Vagina (tissue), 2 donors: ENCODE measurements around the gene MATK.

Experiments used
- POLR2A ChIP-seq, 2 donors: fragments of 450-650 bp; IDR thresholded peaks; one replicate each; pipeline ENCODE4 v1.6.1; 2017; ENCODE audit warnings: antibody characterized with exemption in 2 of 2, mild to moderate bottlenecking in 2 of 2, moderate library complexity in 2 of 2
- POLR2AphosphoS5 ChIP-seq, 2 donors: sonication (generic); formaldehyde crosslinking; IDR thresholded peaks; one replicate each; pipeline ENCODE4 v1.9.0; 2017; ENCODE audit warnings: antibody characterized with exemption in 2 of 2, mild to moderate bottlenecking in 2 of 2, low read depth in 1 of 2; ENCODE audit not compliant: insufficient read depth in 1 of 2
- TF ChIP-seq, protein P1 (sequence below), 3 experiments: fragments of 450-650 bp in 2 of 3; fragments of 200-600 bp in 1 of 3; sonication (generic) in 1 of 3; IDR thresholded peaks; one replicate each; pipeline ENCODE4 v1.5.1; 2017 to 2019; ENCODE audit warnings: antibody characterized with exemption in 3 of 3, mild to moderate bottlenecking in 2 of 3, moderate library complexity in 2 of 3

DNA sequence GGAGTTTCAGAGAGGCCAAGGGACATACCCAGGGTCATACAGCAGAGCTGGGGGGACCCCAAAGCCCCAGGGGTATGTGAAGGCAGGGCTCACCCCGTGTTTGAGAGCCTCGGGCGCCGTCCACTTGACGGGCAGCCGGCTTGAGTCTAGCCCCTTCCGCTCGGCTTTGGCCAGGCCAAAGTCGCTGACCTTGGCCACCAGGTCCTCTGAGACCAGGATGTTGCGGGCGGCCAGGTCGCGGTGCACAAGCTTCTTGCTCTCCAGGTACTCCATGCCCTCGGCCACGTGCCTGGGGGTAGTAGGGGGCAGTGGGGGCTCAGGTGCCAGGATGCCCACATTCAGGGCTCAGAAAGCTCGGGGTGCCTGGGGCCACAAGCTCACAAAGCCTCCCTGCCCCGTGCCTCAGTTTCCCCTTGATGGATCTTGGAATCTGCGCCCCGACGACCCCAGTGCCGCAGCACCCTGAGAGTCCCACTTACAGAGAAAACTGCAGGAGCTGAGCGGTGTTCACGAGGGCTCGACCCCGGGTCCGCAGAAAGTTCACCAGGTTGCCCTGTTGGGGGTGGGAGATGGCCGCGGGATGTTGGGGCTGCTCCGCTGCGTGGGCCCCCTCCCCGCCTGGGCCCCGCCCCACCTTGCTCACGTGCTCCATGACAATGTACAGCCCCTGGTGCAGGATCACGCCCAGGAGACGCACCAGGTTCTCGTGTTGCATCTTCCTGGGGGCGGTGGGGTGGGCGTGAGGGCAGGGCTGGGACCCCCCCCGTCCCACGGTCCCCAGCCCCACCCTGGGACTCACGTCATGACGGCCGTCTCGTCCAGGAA lies 7.1 kb downstream of the MATK start:
- TF ChIP-seq, protein P1, sequence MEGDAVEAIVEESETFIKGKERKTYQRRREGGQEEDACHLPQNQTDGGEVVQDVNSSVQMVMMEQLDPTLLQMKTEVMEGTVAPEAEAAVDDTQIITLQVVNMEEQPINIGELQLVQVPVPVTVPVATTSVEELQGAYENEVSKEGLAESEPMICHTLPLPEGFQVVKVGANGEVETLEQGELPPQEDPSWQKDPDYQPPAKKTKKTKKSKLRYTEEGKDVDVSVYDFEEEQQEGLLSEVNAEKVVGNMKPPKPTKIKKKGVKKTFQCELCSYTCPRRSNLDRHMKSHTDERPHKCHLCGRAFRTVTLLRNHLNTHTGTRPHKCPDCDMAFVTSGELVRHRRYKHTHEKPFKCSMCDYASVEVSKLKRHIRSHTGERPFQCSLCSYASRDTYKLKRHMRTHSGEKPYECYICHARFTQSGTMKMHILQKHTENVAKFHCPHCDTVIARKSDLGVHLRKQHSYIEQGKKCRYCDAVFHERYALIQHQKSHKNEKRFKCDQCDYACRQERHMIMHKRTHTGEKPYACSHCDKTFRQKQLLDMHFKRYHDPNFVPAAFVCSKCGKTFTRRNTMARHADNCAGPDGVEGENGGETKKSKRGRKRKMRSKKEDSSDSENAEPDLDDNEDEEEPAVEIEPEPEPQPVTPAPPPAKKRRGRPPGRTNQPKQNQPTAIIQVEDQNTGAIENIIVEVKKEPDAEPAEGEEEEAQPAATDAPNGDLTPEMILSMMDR (IDR thresholded peaks at IDR 0.05): no peak
- TF ChIP-seq POLR2A (IDR thresholded peaks at IDR 0.05) (no peak), POLR2AphosphoS5 (IDR thresholded peaks at IDR 0.05; ENCODE audit: insufficient read depth in 1 of 2, low read depth in 1 of 2) (no peak)
